Activated gamma-delta T cell (primary cell): Measurements from ENCODE around the gene PARD3B.

Experiments
- DNase-seq: peaks from one replicate; lab custom pipeline; 2025; lab: John Stamatoyannopoulos, UW

Gene PARD3B

GRCh38 chr2:205499006-205499405, 953.7 kb downstream of the PARD3B start:
- DNase-seq = no peak

- no peak for DNase-seq
Observed at GRCh38 chr2:205500065-205500464, 954.8 kb downstream of the PARD3B start.

GRCh38 chr2:205500951-205501350, 955.7 kb downstream of the PARD3B start:
- no peak for DNase-seq

- no peak for DNase-seq
Observed at GRCh38 chr2:205501826-205502225, 956.6 kb downstream of the PARD3B start.

GRCh38 chr2:205505371-205505770, 960.1 kb downstream of the PARD3B start:
- no peak for DNase-seq

GRCh38 chr2:205509655-205510054, 964.4 kb downstream of the PARD3B start:
- DNase-seq = no peak

GRCh38 chr2:205510345-205510744, 965.1 kb downstream of the PARD3B start:
- no peak for DNase-seq

GRCh38 chr2:205511221-205511620, 965.9 kb downstream of the PARD3B start:
- DNase-seq = no peak

GRCh38 chr2:205511641-205512040, 966.4 kb downstream of the PARD3B start:
- no peak for DNase-seq

- no peak for DNase-seq
Observed at GRCh38 chr2:205520311-205520710, 975.0 kb downstream of the PARD3B start.

- DNase-seq = no peak
Observed at GRCh38 chr2:205524656-205525055, 979.4 kb downstream of the PARD3B start.

- DNase-seq = no peak
Observed at GRCh38 chr2:205527801-205528200, 982.5 kb downstream of the PARD3B start.

GRCh38 chr2:205531072-205531471, 985.8 kb downstream of the PARD3B start:
- DNase-seq = no peak

- no peak for DNase-seq
Observed at GRCh38 chr2:205531489-205532148, 986.3 kb downstream of the PARD3B start.

- no peak for DNase-seq
Observed at GRCh38 chr2:205535001-205535400, 989.7 kb downstream of the PARD3B start.

- DNase-seq = no peak
Observed at GRCh38 chr2:205539603-205540002, 994.3 kb downstream of the PARD3B start.

- DNase-seq = no peak
Observed at GRCh38 chr2:205540036-205540435, 994.8 kb downstream of the PARD3B start.

- no peak for DNase-seq
Observed at GRCh38 chr2:205543262-205543843, 998.1 kb downstream of the PARD3B start.

GRCh38 chr2:205543937-205544702, 998.8 kb downstream of the PARD3B start:
- no peak for DNase-seq

- DNase-seq = no peak
Observed at GRCh38 chr2:205545971-205546816, 1000.9 kb downstream of the PARD3B start.

- no peak for DNase-seq
Observed at GRCh38 chr2:205555566-205556230, 1010.4 kb downstream of the PARD3B start.

- DNase-seq = no peak
Observed at GRCh38 chr2:205556357-205556756, 1011.1 kb downstream of the PARD3B start.
